Activated CD4-positive, alpha-beta memory T cell treated with anti-CD3 and anti-CD28 coated beads, Interleukin-2, amount 10 ng/mL, durations not matched to agents 7 days and 5 days (primary cell): ENCODE results near the gene IDH3G. TPM values are rescaled to one million over a fixed set of nuclear protein-coding genes. Genes with fewer than 3 reads are reported as not detected.

Source experiments
- total RNA-seq, 2 experiments: library from RNA; stranded (reverse); gene quantifications; one replicate each; pipeline ENCODE4 v1.2.3, GENCODE V29; 2021

The IDH3G gene
- total RNA-seq, 2 experiments from 2014 or later = 62.4 to 64.8 TPM

Other genes starting within 250 kb of the IDH3G start
- 10 to 100 TPM; 21.1 to 21.8 TPM for gene CCNQ, start 195.2 kb downstream of the IDH3G start, total RNA-seq
- gene DUSP9, start 147.2 kb downstream of the IDH3G start, total RNA-seq = not detected
- gene PNCK, start 120.6 kb downstream of the IDH3G start, total RNA-seq = under 1 TPM; 0.60 to 0.96 TPM
- gene SLC6A8, start 106.4 kb downstream of the IDH3G start, total RNA-seq = 1 to 10 TPM; 2.9 to 3.0 TPM
- gene BCAP31, start 70.0 kb downstream of the IDH3G start, total RNA-seq = 100 to 1,000 TPM; 162 TPM
- gene ABCD1, start 69.5 kb downstream of the IDH3G start, total RNA-seq = 10 to 100 TPM; 16.5 to 17.6 TPM
- under 1 TPM; 0.18 to 0.58 TPM for gene PLXNB3, start 30.1 kb downstream of the IDH3G start, total RNA-seq
- not detected for gene SRPK3, start 13.3 kb downstream of the IDH3G start, total RNA-seq
- gene SSR4, start 293 bp upstream of the IDH3G start, total RNA-seq = 100 to 1,000 TPM; 247 to 250 TPM
- gene PDZD4, start 36.2 kb upstream of the IDH3G start, total RNA-seq = 1 to 10 TPM in 1 of 2 experiments, under 1 TPM in 1; 0.88 to 1.1 TPM
- 1 to 10 TPM; 4.2 to 5.2 TPM for gene L1CAM, start 91.8 kb upstream of the IDH3G start, total RNA-seq
- gene AVPR2, start 110.3 kb upstream of the IDH3G start, total RNA-seq = not detected
- gene ARHGAP4, start 131.9 kb upstream of the IDH3G start, total RNA-seq = 100 to 1,000 TPM; 262 to 267 TPM
- gene NAA10, start 140.7 kb upstream of the IDH3G start, total RNA-seq = 10 to 100 TPM; 63.1 to 63.7 TPM
- 10 to 100 TPM; 12.1 to 12.8 TPM for gene RENBP, start 150.3 kb upstream of the IDH3G start, total RNA-seq
- 10 to 100 TPM; 88.3 to 93.1 TPM for gene HCFC1, start 177.4 kb upstream of the IDH3G start, total RNA-seq
- gene TMEM187, start 178.4 kb upstream of the IDH3G start, total RNA-seq = 10 to 100 TPM in 1 of 2 experiments, 1 to 10 TPM in 1; 9.9 to 12.6 TPM
- 100 to 1,000 TPM; 118 to 122 TPM for gene IRAK1, start 225.5 kb upstream of the IDH3G start, total RNA-seq